ENCODE results near the gene CCT7. TPM values are rescaled to one million over a fixed set of nuclear protein-coding genes. Genes with fewer than 3 reads are reported as not detected.
A peak's percentile ranks its signal among the peaks of the same experiment; 100 is the strongest.

The CCT7 gene
- polyA plus RNA-seq, 1 of the 3 experiments (the other 2 are of a cell fraction) = 369 TPM

DNA sequence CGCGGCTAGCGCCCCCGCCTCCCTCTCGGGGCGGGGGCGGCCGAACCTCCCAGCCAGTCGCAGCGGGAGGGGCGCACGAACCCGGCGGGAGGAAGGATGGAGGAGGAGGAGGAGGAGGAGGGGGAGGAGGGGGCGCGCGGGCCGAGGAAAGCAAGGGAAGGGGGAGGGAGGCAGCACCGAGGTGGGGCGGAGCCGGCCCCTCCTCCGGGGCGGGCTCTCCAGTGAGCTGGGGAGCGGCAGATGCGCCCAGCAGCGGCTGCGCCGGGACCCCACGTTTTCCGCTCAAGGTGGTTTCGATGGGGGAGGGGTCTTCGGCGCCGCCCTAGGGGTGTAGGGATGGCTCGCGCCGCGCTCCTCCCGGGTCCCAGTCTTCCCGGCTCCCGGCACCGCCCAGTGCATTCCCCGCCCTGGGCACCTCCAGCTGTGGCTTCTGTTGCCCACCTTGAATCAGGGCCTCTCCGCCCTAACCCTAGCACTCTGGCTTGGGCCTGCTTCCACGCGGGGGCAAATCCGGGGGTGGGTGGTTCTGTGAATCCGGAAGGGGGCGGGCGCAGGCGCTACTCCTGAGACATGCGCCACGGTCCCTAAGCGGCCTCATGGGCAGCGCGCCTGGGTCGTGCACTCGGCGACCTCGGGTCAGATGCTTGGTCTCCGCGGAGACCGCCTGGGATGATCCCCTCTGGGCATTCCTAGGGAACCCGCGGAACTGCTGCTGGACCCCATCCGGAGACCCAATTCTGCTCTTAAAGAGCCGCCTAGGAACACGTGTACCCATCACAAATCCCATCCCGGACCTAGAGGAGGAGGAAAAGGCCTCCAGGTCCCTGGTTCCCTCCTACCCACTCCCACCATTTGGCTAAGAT, 50.4 kb downstream of the CCT7 start, which contains the start of gene FBXO41:
FBXO41 (minus strand) TSS at position 183 of the 863 bp plus-strand sequence. CDS start 14,848 bp downstream, outside the sequence.
- H3K4me2 ChIP-seq = peak within 1 kb of the TSS; percentile 94
- no peak for TF ChIP-seq SMC3 (IDR thresholded peaks at IDR 0.05; ENCODE audit: low read depth, low read length)
- no peak for TF ChIP-seq POLR2AphosphoS5 (IDR thresholded peaks at IDR 0.05; ENCODE audit: low read depth, low read length)
- no peak for TF ChIP-seq EP300 (IDR thresholded peaks at IDR 0.05; ENCODE audit: borderline replicate concordance in 1 of 2, low read depth in 1 of 2, low read length in 1 of 2)
- TF ChIP-seq NRF1 (IDR thresholded peaks at IDR 0.05; ENCODE audit: low read depth, low read length) = peak; percentile 53
- peak; percentile 43; the same call in 1 of the 2 replicates for TF ChIP-seq MXI1 (IDR thresholded peaks at IDR 0.05; ENCODE audit: low read depth, low read length)
- no peak for TF ChIP-seq ELF1 (IDR thresholded peaks at IDR 0.05)
- TF ChIP-seq JUND (IDR thresholded peaks at IDR 0.05) = no peak
- TF ChIP-seq EZH2phosphoT487 (IDR thresholded peaks at IDR 0.05; ENCODE audit: borderline replicate concordance, low read depth) = no peak
- TF ChIP-seq, protein P1, sequence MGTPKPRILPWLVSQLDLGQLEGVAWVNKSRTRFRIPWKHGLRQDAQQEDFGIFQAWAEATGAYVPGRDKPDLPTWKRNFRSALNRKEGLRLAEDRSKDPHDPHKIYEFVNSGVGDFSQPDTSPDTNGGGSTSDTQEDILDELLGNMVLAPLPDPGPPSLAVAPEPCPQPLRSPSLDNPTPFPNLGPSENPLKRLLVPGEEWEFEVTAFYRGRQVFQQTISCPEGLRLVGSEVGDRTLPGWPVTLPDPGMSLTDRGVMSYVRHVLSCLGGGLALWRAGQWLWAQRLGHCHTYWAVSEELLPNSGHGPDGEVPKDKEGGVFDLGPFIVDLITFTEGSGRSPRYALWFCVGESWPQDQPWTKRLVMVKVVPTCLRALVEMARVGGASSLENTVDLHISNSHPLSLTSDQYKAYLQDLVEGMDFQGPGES (IDR thresholded peaks at IDR 0.05; ENCODE audit: low read depth, low read length) = no peak
- TF ChIP-seq, protein P2, sequence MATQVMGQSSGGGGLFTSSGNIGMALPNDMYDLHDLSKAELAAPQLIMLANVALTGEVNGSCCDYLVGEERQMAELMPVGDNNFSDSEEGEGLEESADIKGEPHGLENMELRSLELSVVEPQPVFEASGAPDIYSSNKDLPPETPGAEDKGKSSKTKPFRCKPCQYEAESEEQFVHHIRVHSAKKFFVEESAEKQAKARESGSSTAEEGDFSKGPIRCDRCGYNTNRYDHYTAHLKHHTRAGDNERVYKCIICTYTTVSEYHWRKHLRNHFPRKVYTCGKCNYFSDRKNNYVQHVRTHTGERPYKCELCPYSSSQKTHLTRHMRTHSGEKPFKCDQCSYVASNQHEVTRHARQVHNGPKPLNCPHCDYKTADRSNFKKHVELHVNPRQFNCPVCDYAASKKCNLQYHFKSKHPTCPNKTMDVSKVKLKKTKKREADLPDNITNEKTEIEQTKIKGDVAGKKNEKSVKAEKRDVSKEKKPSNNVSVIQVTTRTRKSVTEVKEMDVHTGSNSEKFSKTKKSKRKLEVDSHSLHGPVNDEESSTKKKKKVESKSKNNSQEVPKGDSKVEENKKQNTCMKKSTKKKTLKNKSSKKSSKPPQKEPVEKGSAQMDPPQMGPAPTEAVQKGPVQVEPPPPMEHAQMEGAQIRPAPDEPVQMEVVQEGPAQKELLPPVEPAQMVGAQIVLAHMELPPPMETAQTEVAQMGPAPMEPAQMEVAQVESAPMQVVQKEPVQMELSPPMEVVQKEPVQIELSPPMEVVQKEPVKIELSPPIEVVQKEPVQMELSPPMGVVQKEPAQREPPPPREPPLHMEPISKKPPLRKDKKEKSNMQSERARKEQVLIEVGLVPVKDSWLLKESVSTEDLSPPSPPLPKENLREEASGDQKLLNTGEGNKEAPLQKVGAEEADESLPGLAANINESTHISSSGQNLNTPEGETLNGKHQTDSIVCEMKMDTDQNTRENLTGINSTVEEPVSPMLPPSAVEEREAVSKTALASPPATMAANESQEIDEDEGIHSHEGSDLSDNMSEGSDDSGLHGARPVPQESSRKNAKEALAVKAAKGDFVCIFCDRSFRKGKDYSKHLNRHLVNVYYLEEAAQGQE (IDR thresholded peaks at IDR 0.05; ENCODE audit: low read depth, low read length) = no peak
- TF ChIP-seq, protein P3, sequence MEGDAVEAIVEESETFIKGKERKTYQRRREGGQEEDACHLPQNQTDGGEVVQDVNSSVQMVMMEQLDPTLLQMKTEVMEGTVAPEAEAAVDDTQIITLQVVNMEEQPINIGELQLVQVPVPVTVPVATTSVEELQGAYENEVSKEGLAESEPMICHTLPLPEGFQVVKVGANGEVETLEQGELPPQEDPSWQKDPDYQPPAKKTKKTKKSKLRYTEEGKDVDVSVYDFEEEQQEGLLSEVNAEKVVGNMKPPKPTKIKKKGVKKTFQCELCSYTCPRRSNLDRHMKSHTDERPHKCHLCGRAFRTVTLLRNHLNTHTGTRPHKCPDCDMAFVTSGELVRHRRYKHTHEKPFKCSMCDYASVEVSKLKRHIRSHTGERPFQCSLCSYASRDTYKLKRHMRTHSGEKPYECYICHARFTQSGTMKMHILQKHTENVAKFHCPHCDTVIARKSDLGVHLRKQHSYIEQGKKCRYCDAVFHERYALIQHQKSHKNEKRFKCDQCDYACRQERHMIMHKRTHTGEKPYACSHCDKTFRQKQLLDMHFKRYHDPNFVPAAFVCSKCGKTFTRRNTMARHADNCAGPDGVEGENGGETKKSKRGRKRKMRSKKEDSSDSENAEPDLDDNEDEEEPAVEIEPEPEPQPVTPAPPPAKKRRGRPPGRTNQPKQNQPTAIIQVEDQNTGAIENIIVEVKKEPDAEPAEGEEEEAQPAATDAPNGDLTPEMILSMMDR (IDR thresholded peaks at IDR 0.05) = no peak
- no peak for TF ChIP-seq CHD2 (IDR thresholded peaks at IDR 0.05; ENCODE audit: low read length, partially characterized antibody)
- TF ChIP-seq, protein P4, sequence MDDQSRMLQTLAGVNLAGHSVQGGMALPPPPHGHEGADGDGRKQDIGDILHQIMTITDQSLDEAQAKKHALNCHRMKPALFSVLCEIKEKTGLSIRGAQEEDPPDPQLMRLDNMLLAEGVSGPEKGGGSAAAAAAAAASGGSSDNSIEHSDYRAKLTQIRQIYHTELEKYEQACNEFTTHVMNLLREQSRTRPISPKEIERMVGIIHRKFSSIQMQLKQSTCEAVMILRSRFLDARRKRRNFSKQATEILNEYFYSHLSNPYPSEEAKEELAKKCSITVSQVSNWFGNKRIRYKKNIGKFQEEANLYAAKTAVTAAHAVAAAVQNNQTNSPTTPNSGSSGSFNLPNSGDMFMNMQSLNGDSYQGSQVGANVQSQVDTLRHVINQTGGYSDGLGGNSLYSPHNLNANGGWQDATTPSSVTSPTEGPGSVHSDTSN (IDR thresholded peaks at IDR 0.05) = no peak
- TF ChIP-seq RAD21 (IDR thresholded peaks at IDR 0.05; ENCODE audit: low read length) = no peak
- TF ChIP-seq FOSL2 (IDR thresholded peaks at IDR 0.05; ENCODE audit: borderline replicate concordance, low read depth) = no peak
- TF ChIP-seq, protein P5, sequence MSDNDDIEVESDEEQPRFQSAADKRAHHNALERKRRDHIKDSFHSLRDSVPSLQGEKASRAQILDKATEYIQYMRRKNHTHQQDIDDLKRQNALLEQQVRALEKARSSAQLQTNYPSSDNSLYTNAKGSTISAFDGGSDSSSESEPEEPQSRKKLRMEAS (IDR thresholded peaks at IDR 0.05; ENCODE audit: low read depth) = no peak
- TF ChIP-seq TCF12 (IDR thresholded peaks at IDR 0.05) = no peak
- no peaks in the 10 kb centered on the region for H3K27me3 ChIP-seq (ENCODE audit: insufficient read depth)
- H3K27ac ChIP-seq (ENCODE audit: low read depth in 2 of 2, low read length in 1 of 2) = peak within 1 kb of the TSS in 1 of 2 experiments; percentile 77; a peak in 1 of 4 replicates
- peak within 1 kb of the TSS; percentile 93 for H2AFZ ChIP-seq (ENCODE audit: low read depth)
- 7% methylated on average over 31 of the region's 69 CpGs for WGBS (ENCODE audit: low lambda C conversion rate)
- H3F3A ChIP-seq (replicated peaks; ENCODE audit: insufficient read depth) = no peaks in the 10 kb centered on the region
- DNase-seq = peak; percentile 94
- peak within 1 kb of the TSS; percentile 71 for H3K9ac ChIP-seq
- no peaks in the 10 kb centered on the region for H3K9me3 ChIP-seq
- peaks cover 6% of the 10 kb centered on the region; the same call in 1 of the 2 replicates for H3K79me2 ChIP-seq (ENCODE audit: insufficient read depth)
- POLR2A ChIA-PET = no interaction called here
- CTCF ChIA-PET = no interaction called here
- H3K4me1 ChIP-seq (ENCODE audit: control insufficient read depth in 1 of 2, insufficient read depth in 2 of 2, low read depth in 1 of 2, low read length in 1 of 2) = peaks cover 6 to 16% of the 10 kb centered on the region in 2 experiments; a peak in 1 of 4 replicates
- no peaks in the 10 kb centered on the region for H3K9me2 ChIP-seq
- no peaks in the 10 kb centered on the region; the same call in 1 of the 2 replicates for H4K20me1 ChIP-seq (ENCODE audit: insufficient read depth)
- no peaks in the 10 kb centered on the region for H3K36me3 ChIP-seq (replicated peaks in 1 of 2; ENCODE audit: control insufficient read depth in 1 of 2, insufficient read depth in 2 of 2, low read length in 1 of 2)
- H3K4me3 ChIP-seq (ENCODE audit: low read depth in 2 of 2, low read length in 1 of 2) = peak within 1 kb of the TSS; percentile 77 to 84
